ENCODE data around the gene ZNF816.

DNA sequence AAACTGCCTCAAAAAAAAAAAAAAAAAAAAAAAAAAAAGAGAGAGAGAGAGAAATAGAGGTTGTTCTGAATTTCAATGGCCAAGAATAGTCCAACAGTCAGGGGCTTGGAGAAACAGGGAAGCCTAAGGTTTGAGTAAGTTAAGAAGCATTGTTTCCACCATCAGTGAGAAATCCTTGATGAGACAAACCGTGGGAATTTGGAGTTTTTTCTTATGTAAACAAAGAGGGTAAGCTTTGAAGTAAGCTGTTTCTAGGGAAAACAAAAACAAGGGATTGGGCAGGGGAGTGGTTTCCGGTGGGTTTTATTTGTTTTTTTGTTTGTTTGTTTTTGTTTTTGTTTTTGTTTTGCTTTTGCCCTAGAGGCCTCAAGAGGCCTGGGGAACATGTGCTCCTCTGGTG is 39.8 kb upstream of the ZNF816 start:
- TF ChIP-seq YY1 (IDR thresholded peaks at IDR 0.05; ENCODE audit: insufficient read depth, insufficient read length) (no peak), SUZ12 (IDR thresholded peaks at IDR 0.05; ENCODE audit: extremely low read depth, insufficient read depth, insufficient read length) (no peak), ZNF274 (IDR thresholded peaks at IDR 0.05; ENCODE audit: low read depth, low read length) (no peak)
